Progenitor cell of endocrine pancreas (in vitro differentiated cells): ENCODE data around the gene RPTOR. TPM values are rescaled to one million over a fixed set of nuclear protein-coding genes. Genes with fewer than 3 reads are reported as not detected.
"Not testable (repeated sequence)": the region's sequence is repeated elsewhere in the genome, so short reads cannot be mapped to it uniquely, and the experiment has no call there.

Experiments used
- DNase-seq: peaks from one replicate; pipeline ENCODE4 v3.0.0; 2021; ENCODE audit warnings: low spot score; ENCODE audit not compliant: unreplicated experiment
- H3K27ac Mint-ChIP-seq: 2 replicates; pipeline ENCODE4 v1.8.0; 2021; ENCODE audit warnings: mild to moderate bottlenecking, moderate library complexity, mixed read lengths
- H3K27me3 Mint-ChIP-seq: 2 replicates; pipeline ENCODE4 v1.8.0; 2021; ENCODE audit warnings: mixed read lengths
- H3K36me3 Mint-ChIP-seq: 2 replicates; pipeline ENCODE4 v1.8.0; 2022; ENCODE audit warnings: mixed read lengths; ENCODE audit not compliant: insufficient read depth
- H3K4me1 Mint-ChIP-seq: 2 replicates; pipeline ENCODE4 v1.8.0; 2021; ENCODE audit warnings: low read depth, mixed read lengths
- H3K4me3 Mint-ChIP-seq: 2 replicates; pipeline ENCODE4 v1.8.0; 2021; ENCODE audit warnings: low read depth, mild to moderate bottlenecking, moderate library complexity, mixed read lengths
- H3K9me3 Mint-ChIP-seq: 2 replicates; pipeline ENCODE4 v1.8.0; 2021; ENCODE audit warnings: low read depth, mixed read lengths
- total RNA-seq: library from RNA; stranded (reverse); gene quantifications from 2 replicates; pipeline ENCODE4 v1.2.1, GENCODE V29; 2021
- TF ChIP-seq, protein P1 (sequence below): fragments of 200-600 bp; sonication (generic); IDR thresholded peaks from one replicate; pipeline ENCODE4 v1.5.0; 2021; ENCODE audit warnings: antibody characterized with exemption, mild to moderate bottlenecking; ENCODE audit not compliant: unreplicated experiment

RPTOR gene
- total RNA-seq, 1 donor from 2014 or later: 40.0 TPM

DNA sequence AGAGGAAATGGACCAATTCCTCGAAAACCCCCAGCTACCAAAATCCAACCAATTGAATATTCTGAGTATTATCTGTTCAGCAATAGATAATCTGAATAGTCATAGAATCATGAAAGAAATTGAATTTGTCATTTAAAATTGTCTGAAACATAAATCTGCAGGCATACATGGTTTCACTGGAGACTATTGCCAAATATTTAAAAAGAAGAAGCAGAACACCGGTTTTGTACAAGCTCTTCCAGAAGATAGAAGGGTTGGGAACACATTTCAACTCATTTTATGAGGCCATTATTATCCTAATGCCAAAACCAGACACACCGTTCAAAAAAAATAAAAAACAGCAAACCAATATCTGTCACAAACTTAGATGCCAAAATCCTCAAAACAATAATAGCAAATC, 195.5 kb downstream of the RPTOR start:
- TF ChIP-seq, protein P1, sequence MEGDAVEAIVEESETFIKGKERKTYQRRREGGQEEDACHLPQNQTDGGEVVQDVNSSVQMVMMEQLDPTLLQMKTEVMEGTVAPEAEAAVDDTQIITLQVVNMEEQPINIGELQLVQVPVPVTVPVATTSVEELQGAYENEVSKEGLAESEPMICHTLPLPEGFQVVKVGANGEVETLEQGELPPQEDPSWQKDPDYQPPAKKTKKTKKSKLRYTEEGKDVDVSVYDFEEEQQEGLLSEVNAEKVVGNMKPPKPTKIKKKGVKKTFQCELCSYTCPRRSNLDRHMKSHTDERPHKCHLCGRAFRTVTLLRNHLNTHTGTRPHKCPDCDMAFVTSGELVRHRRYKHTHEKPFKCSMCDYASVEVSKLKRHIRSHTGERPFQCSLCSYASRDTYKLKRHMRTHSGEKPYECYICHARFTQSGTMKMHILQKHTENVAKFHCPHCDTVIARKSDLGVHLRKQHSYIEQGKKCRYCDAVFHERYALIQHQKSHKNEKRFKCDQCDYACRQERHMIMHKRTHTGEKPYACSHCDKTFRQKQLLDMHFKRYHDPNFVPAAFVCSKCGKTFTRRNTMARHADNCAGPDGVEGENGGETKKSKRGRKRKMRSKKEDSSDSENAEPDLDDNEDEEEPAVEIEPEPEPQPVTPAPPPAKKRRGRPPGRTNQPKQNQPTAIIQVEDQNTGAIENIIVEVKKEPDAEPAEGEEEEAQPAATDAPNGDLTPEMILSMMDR: no peak
- H3K27me3 Mint-ChIP-seq: no peaks in the 10 kb centered on the region
- H3K9me3 Mint-ChIP-seq: peaks cover 21% of the 10 kb centered on the region
- H3K4me1 Mint-ChIP-seq: no peaks in the 10 kb centered on the region
- H3K4me3 Mint-ChIP-seq: no peak overlapping the region
- DNase-seq: no peak
- H3K36me3 Mint-ChIP-seq: peaks cover 26% of the 10 kb centered on the region
- no peak overlapping the region for H3K27ac Mint-ChIP-seq

GRCh38 chr17:80742091-80742490, 197.5 kb downstream of the RPTOR start:
- Mint-ChIP-seq H3K27me3 (no peaks in the 10 kb centered on the region), H3K4me1 (no peaks in the 10 kb centered on the region), H3K27ac (no peak overlapping the region), H3K4me3 (no peak overlapping the region), H3K36me3 (peaks cover 26% of the 10 kb centered on the region), H3K9me3 (peaks cover 21% of the 10 kb centered on the region)
- TF ChIP-seq, protein P1: no peak
- DNase-seq: no peak

DNA sequence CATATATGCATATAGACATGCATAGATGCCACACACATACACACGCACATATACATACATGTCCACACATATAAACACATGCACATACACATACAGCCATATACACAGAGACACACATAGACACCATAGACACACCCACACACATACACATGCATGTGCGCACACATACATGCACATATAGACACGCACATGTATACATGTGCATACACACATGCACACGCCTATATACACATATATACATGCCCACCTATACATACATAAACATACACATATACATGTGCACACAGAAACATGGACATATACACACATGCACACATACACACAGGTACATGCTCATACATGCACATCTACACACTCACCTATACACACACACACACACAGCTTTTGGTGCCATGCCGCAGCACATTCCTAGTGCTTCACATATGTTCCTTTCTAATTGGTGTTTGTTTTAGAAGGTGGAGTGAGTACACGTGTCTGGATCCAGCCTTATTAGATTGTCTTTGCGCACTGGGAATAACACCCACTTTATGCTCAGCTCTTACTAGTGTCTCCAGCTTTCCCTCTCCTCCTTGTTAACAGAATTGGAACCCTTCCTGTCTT, 198.0 kb downstream of the RPTOR start:
- H3K36me3 Mint-ChIP-seq: peaks cover 26% of the 10 kb centered on the region
- TF ChIP-seq, protein P1: no peak
- no peaks in the 10 kb centered on the region for H3K4me1 Mint-ChIP-seq
- H3K27ac Mint-ChIP-seq: no peak overlapping the region
- H3K27me3 Mint-ChIP-seq: no peaks in the 10 kb centered on the region
- no peak for DNase-seq
- peaks cover 21% of the 10 kb centered on the region for H3K9me3 Mint-ChIP-seq
- no peak overlapping the region for H3K4me3 Mint-ChIP-seq

DNA sequence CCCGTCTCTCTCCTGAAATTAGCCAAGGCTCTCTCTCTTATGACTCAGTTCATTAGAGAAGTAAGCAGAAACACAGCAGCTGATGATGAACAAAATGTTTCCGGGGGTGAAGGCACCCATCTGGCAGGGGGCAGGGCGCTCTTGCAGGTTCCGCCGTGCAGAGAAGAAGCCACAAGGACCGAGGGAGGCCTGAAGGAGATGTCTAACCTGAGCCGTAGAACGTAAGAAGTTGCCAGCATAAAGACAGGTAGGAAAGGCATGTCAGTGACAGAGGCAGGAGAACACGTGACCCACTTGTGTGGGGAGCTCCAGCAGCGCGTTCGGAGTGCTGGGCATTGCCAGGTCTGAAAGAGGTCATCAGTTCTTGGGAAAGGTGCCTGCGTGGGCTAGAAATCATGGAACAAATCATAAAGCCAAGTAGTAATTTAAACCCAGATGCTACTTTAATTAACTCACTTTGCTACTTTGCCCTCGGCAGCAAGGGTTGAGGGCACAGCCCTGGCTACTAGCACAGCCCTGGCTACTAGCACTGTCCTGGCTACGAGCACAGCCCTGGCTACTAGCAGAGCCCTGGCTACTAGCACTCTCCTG, 198.6 kb downstream of the RPTOR start:
- H3K4me3 Mint-ChIP-seq: no peak overlapping the region
- peaks cover 26% of the 10 kb centered on the region for H3K36me3 Mint-ChIP-seq
- H3K27me3 Mint-ChIP-seq: no peaks in the 10 kb centered on the region
- TF ChIP-seq, protein P1: no peak
- H3K4me1 Mint-ChIP-seq: no peaks in the 10 kb centered on the region
- H3K27ac Mint-ChIP-seq: no peak overlapping the region
- DNase-seq: no peak
- peaks cover 21% of the 10 kb centered on the region for H3K9me3 Mint-ChIP-seq

DNA sequence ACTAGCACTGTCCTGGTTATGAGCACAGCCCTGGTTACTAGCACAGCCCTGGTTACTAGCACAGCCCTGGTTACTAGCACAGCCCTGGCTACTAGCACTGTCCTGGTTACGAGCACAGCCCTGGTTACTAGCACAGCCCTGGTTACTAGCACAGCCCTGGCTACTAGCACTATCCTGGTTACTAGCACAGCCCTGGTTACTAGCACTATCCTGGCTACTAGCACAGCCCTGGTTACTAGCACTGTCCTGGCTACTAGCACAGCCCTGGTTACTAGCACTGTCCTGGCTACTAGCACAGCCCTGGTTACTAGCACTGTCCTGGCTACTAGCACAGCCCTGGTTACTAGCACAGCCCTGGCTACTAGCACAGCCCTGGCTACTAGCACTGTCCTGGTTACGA, 199.3 kb downstream of the RPTOR start:
- not testable (repeated sequence) for H3K4me3 Mint-ChIP-seq, DNase-seq, H3K27ac Mint-ChIP-seq, H3K27me3 Mint-ChIP-seq, H3K4me1 Mint-ChIP-seq
- H3K9me3 Mint-ChIP-seq: peaks cover 21% of the 10 kb centered on the region
- H3K36me3 Mint-ChIP-seq: peaks cover 26% of the 10 kb centered on the region

GRCh38 chr17:80744725-80745124, 200.1 kb downstream of the RPTOR start:
- not testable (repeated sequence) for DNase-seq, H3K27me3 Mint-ChIP-seq, H3K4me3 Mint-ChIP-seq, H3K4me1 Mint-ChIP-seq, H3K27ac Mint-ChIP-seq
- H3K9me3 Mint-ChIP-seq: peaks cover 16% of the 10 kb centered on the region
- peaks cover 20% of the 10 kb centered on the region for H3K36me3 Mint-ChIP-seq
